HCT116 (cell line): ENCODE data around the gene STIMATE. TPM values are rescaled to one million over a fixed set of nuclear protein-coding genes. Genes with fewer than 3 reads are reported as not detected.

Source experiments
- ATAC-seq: fragments of 200-7000 bp; cut with Tn5 transposase; 2 replicates; pipeline ENCODE4 v1.9.1; 2020; ENCODE audit warnings: mild to moderate bottlenecking, moderate library complexity
- BruUV-seq: library from RNA; stranded (reverse); fragments of 400-500 nt; replicated peaks from 2 replicates; lab custom pipeline; 2021; lab: Mats Ljungman, UMichigan
- CTCF ChIA-PET: fragments of 300-600 bp; sonication (Branson Sonifier 250); formaldehyde crosslinking; loops from one replicate; lab custom pipeline; 2021; ENCODE audit warnings: antibody characterized with exemption; lab: Charles Lee
- POLR2A ChIA-PET: fragments of 300-600, 350-600 bp; sonication (Branson Sonifier 250); formaldehyde crosslinking; loops from one replicate; lab custom pipeline; 2021; ENCODE audit warnings: antibody characterized with exemption; lab: Charles Lee
- RAD21 ChIA-PET, 2 experiments: fragments of 300-600 bp; sonication (Branson Sonifier 250); formaldehyde crosslinking; loops; one replicate each; lab custom pipeline; 2023; ENCODE audit warnings: low total read pairs in 2 of 2; ENCODE audit not compliant: uncharacterized antibody in 2 of 2, unreplicated experiment in 2 of 2, low non-redundant PET in 1 of 2; lab: Charles Lee
- DNase-seq: peaks from one replicate; pipeline ENCODE4 v3.0.0-alpha.2; 2010; ENCODE audit warnings: low read depth, low spot score
- H2AFZ ChIP-seq: fragments of 200-600 bp; shearing (Covaris generic), sonication (generic); 2 replicates; pipeline ENCODE4 v1.6.1; 2017; ENCODE audit warnings: low read depth, mixed run types, mixed read lengths, antibody characterized with exemption, low read length; ENCODE audit not compliant: poor library complexity, severe bottlenecking
- H3K27ac ChIP-seq: 2 replicates; pipeline ENCODE4 v1.5.1; 2012; ENCODE audit warnings: low read depth, low read length
- H3K27me3 ChIP-seq: fragments of 200-600 bp; sonication (generic); 2 replicates; pipeline ENCODE4 v1.6.1; 2016; ENCODE audit warnings: mixed run types, low read length, mixed read lengths; ENCODE audit not compliant: insufficient read depth
- H3K36me3 ChIP-seq, 2 experiments: fragments of 200-500 bp in 1 of 2; fragments of 200-600 bp in 1 of 2; sonication (Bioruptor generic) in 1 of 2; sonication (generic) in 1 of 2; 2 replicates each; pipeline versions ENCODE4 v1.5.1 to v1.6.1; 2014 to 2016; ENCODE audit warnings: low read length in 2 of 2, inconsistent platforms in 1 of 2, mixed read lengths in 1 of 2, mixed run types in 1 of 2; ENCODE audit not compliant: insufficient read depth in 2 of 2, control insufficient read depth in 1 of 2
- H3K4me1 ChIP-seq, 2 experiments: fragments of 200-600 bp in 1 of 2; sonication (generic) in 1 of 2; 2 replicates each; pipeline versions ENCODE4 v1.5.1 to v1.6.1; 2012 to 2017; ENCODE audit warnings: low read length in 2 of 2, inconsistent platforms in 1 of 2, mild to moderate bottlenecking in 1 of 2, mixed read lengths in 1 of 2, mixed run types in 1 of 2, moderate library complexity in 1 of 2; ENCODE audit not compliant: insufficient read depth in 2 of 2, control insufficient read depth in 1 of 2
- H3K4me2 ChIP-seq: fragments of 200-600 bp; sonication (generic); 2 replicates; pipeline ENCODE4 v1.6.1; 2017; ENCODE audit warnings: mixed run types, low read length, mixed read lengths
- H3K4me3 ChIP-seq, 2 experiments: fragments of 200-600 bp in 1 of 2; sonication (generic) in 1 of 2; replicated peaks in 1 of 2; 2 replicates each; pipeline ENCODE4 v1.5.1; 2011 to 2016; ENCODE audit warnings: low read length in 2 of 2, control low read depth in 1 of 2, low read depth in 1 of 2, mild to moderate bottlenecking in 1 of 2, mixed read lengths in 1 of 2, mixed run types in 1 of 2
- H3K79me2 ChIP-seq: fragments of 200-600 bp; sonication (generic); 2 replicates; pipeline ENCODE4 v1.6.1; 2017; ENCODE audit warnings: mild to moderate bottlenecking, mixed run types, low read length, moderate library complexity, mixed read lengths; ENCODE audit not compliant: insufficient read depth
- H3K9ac ChIP-seq: fragments of 200-600 bp; sonication (generic); 2 replicates; pipeline ENCODE4 v1.6.1; 2016; ENCODE audit warnings: low read length, mixed read lengths
- H3K9me2 ChIP-seq: fragments of 200-600 bp; sonication (generic), shearing (Covaris generic); 2 replicates; pipeline ENCODE4 v1.6.1; 2017; ENCODE audit warnings: mixed run types, mild to moderate bottlenecking, moderate library complexity; ENCODE audit not compliant: insufficient read depth
- H3K9me3 ChIP-seq, 2 experiments: fragments of 200-500 bp in 1 of 2; fragments of 200-600 bp in 1 of 2; sonication (Bioruptor generic) in 1 of 2; sonication (generic) in 1 of 2; 2 replicates each; pipeline ENCODE4 v1.6.1; 2014 to 2017; ENCODE audit warnings: low read length in 2 of 2, mixed read lengths in 2 of 2, inconsistent platforms in 1 of 2, low read depth in 1 of 2, mild to moderate bottlenecking in 1 of 2, mixed run types in 1 of 2, moderate library complexity in 1 of 2; ENCODE audit not compliant: control insufficient read depth in 1 of 2, insufficient read depth in 1 of 2
- H4K20me1 ChIP-seq: fragments of 200-600 bp; sonication (generic), shearing (Covaris generic); 2 replicates; pipeline ENCODE4 v1.6.1; 2017; ENCODE audit warnings: mixed run types, mild to moderate bottlenecking, moderate library complexity; ENCODE audit not compliant: insufficient read depth
- ATF3 ChIP-seq: IDR thresholded peaks from 2 replicates; pipeline ENCODE4 v1.6.1; 2012
- CEBPB ChIP-seq: IDR thresholded peaks from 2 replicates; pipeline ENCODE4 v1.6.1; 2012; ENCODE audit warnings: low read depth
- CTCF ChIP-seq, 3 experiments: fragments of 200-600 bp in 1 of 3; sonication (generic) in 1 of 3; IDR thresholded peaks in 2 of 3; conservative IDR thresholded peaks in 1 of 3; 2 replicates each; pipeline ENCODE4 v1.5.1; 2012 to 2017; ENCODE audit warnings: low read depth in 2 of 3, low read length in 2 of 3, antibody characterized with exemption in 1 of 3, borderline replicate concordance in 1 of 3, control low read depth in 1 of 3, mild to moderate bottlenecking in 1 of 3, mixed read lengths in 1 of 3, mixed run types in 1 of 3, moderate library complexity in 1 of 3; ENCODE audit not compliant: insufficient read depth in 1 of 3
- EGR1 ChIP-seq: IDR thresholded peaks from 2 replicates; pipeline ENCODE4 v1.6.1; 2012; ENCODE audit warnings: low read depth
- ELF1 ChIP-seq: IDR thresholded peaks from 2 replicates; pipeline ENCODE4 v1.6.1; 2012; ENCODE audit warnings: low read depth, borderline replicate concordance
- EZH2 ChIP-seq: fragments of 200-600 bp; sonication (generic); IDR thresholded peaks from 2 replicates; pipeline ENCODE4 v1.6.1; 2017; ENCODE audit warnings: antibody characterized with exemption, mixed run types
- EZH2phosphoT487 ChIP-seq: fragments of 200-600 bp; IDR thresholded peaks from 2 replicates; pipeline ENCODE4 v1.6.1; 2018; ENCODE audit warnings: antibody characterized with exemption, borderline replicate concordance
- FOSL1 ChIP-seq: IDR thresholded peaks from 2 replicates; pipeline ENCODE4 v1.6.1; 2012; ENCODE audit warnings: low read depth
- JUND ChIP-seq: IDR thresholded peaks from 2 replicates; pipeline ENCODE4 v1.6.1; 2012
- MAX ChIP-seq: IDR thresholded peaks from 2 replicates; pipeline ENCODE4 v1.6.1; 2012
- POLR2A ChIP-seq: IDR thresholded peaks from 2 replicates; pipeline ENCODE4 v1.7.0; 2011; ENCODE audit warnings: borderline replicate concordance; ENCODE audit not compliant: insufficient read depth, insufficient read length; ENCODE audit errors: extremely low read depth
- POLR2AphosphoS5 ChIP-seq: IDR thresholded peaks from 2 replicates; pipeline ENCODE4 v1.6.1; 2011; ENCODE audit warnings: mild to moderate bottlenecking, low read depth, low read length, moderate library complexity
- RAD21 ChIP-seq: IDR thresholded peaks from 2 replicates; pipeline ENCODE4 v1.6.1; 2012; ENCODE audit warnings: low read depth, mild to moderate bottlenecking
- REST ChIP-seq: IDR thresholded peaks from 2 replicates; pipeline ENCODE4 v1.6.1; 2012; ENCODE audit warnings: low read depth
- SIN3A ChIP-seq: IDR thresholded peaks from 2 replicates; pipeline ENCODE4 v1.6.1; 2012; ENCODE audit warnings: low read depth
- SP1 ChIP-seq: IDR thresholded peaks from 2 replicates; pipeline ENCODE4 v1.6.1; 2012; ENCODE audit warnings: low read depth
- YY1 ChIP-seq: IDR thresholded peaks from 2 replicates; pipeline ENCODE4 v1.6.1; 2011; ENCODE audit warnings: low read length, low read depth, moderate library complexity, mild to moderate bottlenecking; ENCODE audit not compliant: insufficient replicate concordance; ENCODE audit errors: extremely low read depth
- ZBTB33 ChIP-seq: IDR thresholded peaks from 2 replicates; pipeline ENCODE4 v1.6.1; 2011; ENCODE audit warnings: mild to moderate bottlenecking, low read length, moderate library complexity; ENCODE audit not compliant: insufficient replicate concordance; ENCODE audit errors: extremely low read depth
- ZFX ChIP-seq: fragments of 450-650 bp; IDR thresholded peaks from 2 replicates; pipeline ENCODE4 v1.6.1; 2017
- ZNF274 ChIP-seq: fragments of 200-500 bp; sonication (Bioruptor generic); IDR thresholded peaks from 2 replicates; pipeline ENCODE4 v1.6.1; 2014; ENCODE audit warnings: mild to moderate bottlenecking, low read depth, low read length, inconsistent platforms
- intact Hi-C: fragments of 100-400 bp; cut with micrococcal nuclease; formaldehyde crosslinking; loops from 2 replicates; pipeline ENCODE4 v1.10.0; 2022
- total RNA-seq: library from RNA; stranded (reverse); gene quantifications from one replicate; pipeline ENCODE4 v1.2.1, GENCODE V29; 2021; ENCODE audit not compliant: unreplicated experiment

STIMATE gene
- total RNA-seq, 1 experiment from 2014 or later = 20.2 TPM

GRCh38 chr3:52834871-52835501 is 62.4 kb downstream of the STIMATE start, which contains the start of gene MUSTN1:
Gene MUSTN1, minus strand, starts transcription at chr3:52835019. Its CDS starts 71 bp downstream, at chr3:52834948.
- no peaks in the 10 kb centered on the region for H3K9me2 ChIP-seq
- TF ChIP-seq EZH2 (no peak), SIN3A (no peak), YY1 (no peak), ZFX (no peak), ELF1 (no peak), RAD21 (no peak), POLR2A (no peak), EGR1 (no peak), EZH2phosphoT487 (no peak), CEBPB (no peak), REST (no peak), ZBTB33 (no peak), POLR2AphosphoS5 (no peak), ZNF274 (no peak), FOSL1 (no peak), CTCF (IDR thresholded peaks at IDR 0.05 in 2 of 3, conservative IDR thresholded peaks at IDR 0.05 in 1 of 3; ENCODE audit: borderline replicate concordance in 1 of 3, insufficient read depth in 1 of 3, low read depth in 2 of 3, low read length in 2 of 3) (no peak), SP1 (no peak), MAX (no peak), ATF3 (no peak), JUND (no peak)
- ATAC-seq (no peak), DNase-seq (no peak)
- H3K4me1 ChIP-seq = peaks cover 20 to 22% of the 10 kb centered on the region in 2 experiments
- H3K9me3 ChIP-seq = no peaks in the 10 kb centered on the region
- intact Hi-C loops = no loop called here
- ChIA-PET POLR2A (no interaction called here), CTCF (no interaction called here), RAD21 (no interaction called here)
- BruUV-seq = no TSS peak
- no peaks in the 10 kb centered on the region for H3K27me3 ChIP-seq
- H3K36me3 ChIP-seq = no peaks in the 10 kb centered on the region
- no peak within 1 kb of the TSS for H3K9ac ChIP-seq
- no peak within 1 kb of the TSS for H3K4me2 ChIP-seq
- no peaks in the 10 kb centered on the region for H3K79me2 ChIP-seq
- H2AFZ ChIP-seq = no peak within 1 kb of the TSS
- no peak within 1 kb of the TSS for H3K4me3 ChIP-seq
- H3K27ac ChIP-seq = no peak within 1 kb of the TSS
- H4K20me1 ChIP-seq = no peaks in the 10 kb centered on the region
